Caco-2 (cell line): ENCODE measurements around the gene TIMM44. TPM values are rescaled to one million over a fixed set of nuclear protein-coding genes. Genes with fewer than 3 reads are reported as not detected.
A peak's percentile ranks its signal among the peaks of the same experiment; 100 is the strongest.

Experiments used
- BruUV-seq: library from RNA; stranded (reverse); fragments of 400-500 nt; replicated peaks from 2 replicates; lab custom pipeline; 2021; lab: Mats Ljungman, UMichigan
- CTCF ChIA-PET: fragments of 300-600 bp; sonication (Branson Sonifier 250); formaldehyde crosslinking; loops from one replicate; lab custom pipeline; 2022; ENCODE audit warnings: antibody characterized with exemption; lab: Charles Lee
- POLR2A ChIA-PET: fragments of 300-600 bp; sonication (Branson Sonifier 250); formaldehyde crosslinking; loops from one replicate; lab custom pipeline; 2022; ENCODE audit warnings: antibody characterized with exemption; lab: Charles Lee
- DNase-seq, 2 experiments: peaks; one replicate each; pipeline versions ENCODE4 v3.0.0 to v3.0.0-alpha.2; 2020 to 2022
- H3K27me3 ChIP-seq: replicated peaks from 2 replicates; pipeline ENCODE4 v1.6.0; 2011; ENCODE audit warnings: low read length; ENCODE audit not compliant: control insufficient read depth, insufficient read depth
- H3K36me3 ChIP-seq: 2 replicates; pipeline ENCODE4 v1.5.1; 2011; ENCODE audit warnings: low read length; ENCODE audit not compliant: control insufficient read depth, insufficient read depth
- H3K4me1 ChIP-seq: fragments of 250-450 bp; sonication (Bioruptor Pico); 2 replicates; pipeline ENCODE4 v1.5.1; 2020; ENCODE audit warnings: mild to moderate bottlenecking
- H3K4me3 ChIP-seq: 2 replicates; pipeline ENCODE4 v1.5.1; 2011; ENCODE audit warnings: low read depth, mild to moderate bottlenecking, control low read depth, low read length
- H3K9me3 ChIP-seq: fragments of 250-450 bp; sonication (Bioruptor Pico); 2 replicates; pipeline ENCODE4 v1.5.1; 2020; ENCODE audit warnings: mild to moderate bottlenecking, moderate library complexity
- H3K27ac Mint-ChIP-seq: one replicate; pipeline ENCODE4 v1.8.0; 2022; ENCODE audit warnings: mixed read lengths; ENCODE audit not compliant: unreplicated experiment
- H3K27me3 Mint-ChIP-seq: one replicate; pipeline ENCODE4 v1.8.0; 2022; ENCODE audit warnings: mixed read lengths; ENCODE audit not compliant: insufficient read depth, unreplicated experiment
- H3K36me3 Mint-ChIP-seq: one replicate; pipeline ENCODE4 v1.8.0; 2022; ENCODE audit warnings: mild to moderate bottlenecking, mixed read lengths; ENCODE audit not compliant: insufficient read depth, unreplicated experiment
- H3K4me1 Mint-ChIP-seq: one replicate; pipeline ENCODE4 v1.8.0; 2022; ENCODE audit warnings: low read depth, mixed read lengths; ENCODE audit not compliant: unreplicated experiment
- H3K4me3 Mint-ChIP-seq: one replicate; pipeline ENCODE4 v1.8.0; 2022; ENCODE audit warnings: mild to moderate bottlenecking, moderate library complexity, mixed read lengths; ENCODE audit not compliant: unreplicated experiment
- H3K9me3 Mint-ChIP-seq: one replicate; pipeline ENCODE4 v1.8.0; 2022; ENCODE audit warnings: mixed read lengths; ENCODE audit not compliant: unreplicated experiment
- CTCF ChIP-seq, 2 experiments: fragments of 200-600 bp in 1 of 2; IDR thresholded peaks; 1 replicate in 1 of 2; 2 replicates in 1 of 2; pipeline versions ENCODE4 v1.5.1 to v1.8.0; 2011 to 2022; ENCODE audit warnings: antibody characterized with exemption in 1 of 2, control low read depth in 1 of 2, inconsistent platforms in 1 of 2, low read depth in 1 of 2, low read length in 1 of 2, mild to moderate bottlenecking in 1 of 2, moderate library complexity in 1 of 2; ENCODE audit not compliant: insufficient read depth in 1 of 2, severe bottlenecking in 1 of 2, unreplicated experiment in 1 of 2
- intact Hi-C: fragments of 100-400 bp; cut with micrococcal nuclease; formaldehyde crosslinking; loops from one replicate; pipeline ENCODE4 v1.10.0; 2022; ENCODE audit not compliant: unreplicated experiment
- total RNA-seq: library from RNA; stranded (reverse); gene quantifications from 2 replicates; pipeline ENCODE4 v1.2.3, GENCODE V29; 2022

The TIMM44 gene
- total RNA-seq, 1 experiment from 2014 or later, result 129 TPM

- no peak for TF ChIP-seq CTCF (IDR thresholded peaks at IDR 0.05; ENCODE audit: insufficient read depth in 1 of 2, low read depth in 1 of 2, low read length in 1 of 2, severe bottlenecking in 1 of 2, unreplicated experiment in 1 of 2)
- DNase-seq, result no peak
- Mint-ChIP-seq H3K4me3 (peak overlapping the region; percentile 92), H3K9me3 (no peaks in the 10 kb centered on the region), H3K27me3 (no peaks in the 10 kb centered on the region), H3K27ac (no peak overlapping the region), H3K4me1 (peaks cover 6% of the 10 kb centered on the region), H3K36me3 (peaks cover 35% of the 10 kb centered on the region)
- ChIA-PET POLR2A (no interaction called here), CTCF (interaction anchor here (0.5 kb wide), 1 partner anchor 1927 kb away, joined by 3 read pairs; no protein-coding TSS in a partner anchor)
- Histone ChIP-seq H3K27me3 (no peaks in the 10 kb centered on the region), H3K4me3 (no peak overlapping the region), H3K4me1 (peaks cover 12% of the 10 kb centered on the region; the same call in 1 of the 2 replicates), H3K36me3 (peaks cover 2% of the 10 kb centered on the region; the same call in 1 of the 2 replicates), H3K9me3 (no peaks in the 10 kb centered on the region)
- intact Hi-C loops, result no loop called here
- BruUV-seq, result no TSS peak
Measured at GRCh38 chr19:7905859-7906258, 37.6 kb downstream of the TIMM44 start.

- H3K4me3 Mint-ChIP-seq, result peak overlapping the region; percentile 92
- peaks cover 6% of the 10 kb centered on the region for H3K4me1 Mint-ChIP-seq
Measured at GRCh38 chr19:7905268-7905667, 38.2 kb downstream of the TIMM44 start.

More at GRCh38 chr19:7905268-7905667, 38.2 kb downstream of the TIMM44 start:
- POLR2A ChIA-PET, result no interaction called here
- CTCF ChIA-PET, result interaction anchor here (0.5 kb wide), 1 partner anchor 1927 kb away, joined by 3 read pairs; no protein-coding TSS in a partner anchor
- H3K27me3 Mint-ChIP-seq, result no peaks in the 10 kb centered on the region
- TF ChIP-seq CTCF (IDR thresholded peaks at IDR 0.05; ENCODE audit: insufficient read depth in 1 of 2, low read depth in 1 of 2, low read length in 1 of 2, severe bottlenecking in 1 of 2, unreplicated experiment in 1 of 2), result no peak
- Histone ChIP-seq H3K4me1 (peaks cover 12% of the 10 kb centered on the region; the same call in 1 of the 2 replicates), H3K9me3 (no peaks in the 10 kb centered on the region), H3K36me3 (peaks cover 2% of the 10 kb centered on the region; the same call in 1 of the 2 replicates), H3K27me3 (no peaks in the 10 kb centered on the region), H3K4me3 (no peak overlapping the region)
- no TSS peak for BruUV-seq
- peak overlapping the region; percentile 82 for H3K27ac Mint-ChIP-seq
- no peaks in the 10 kb centered on the region for H3K9me3 Mint-ChIP-seq
- peaks cover 30% of the 10 kb centered on the region for H3K36me3 Mint-ChIP-seq
- DNase-seq, result no peak
- intact Hi-C loops, result no loop called here
